T1000 (cell line): Measurements from ENCODE around the gene RAP2A.

ENCODE experiments used
- DNase-seq: peaks from one replicate; lab custom pipeline; 2025; ENCODE audit warnings: mixed read lengths; lab: John Stamatoyannopoulos, UW

The RAP2A gene

DNA sequence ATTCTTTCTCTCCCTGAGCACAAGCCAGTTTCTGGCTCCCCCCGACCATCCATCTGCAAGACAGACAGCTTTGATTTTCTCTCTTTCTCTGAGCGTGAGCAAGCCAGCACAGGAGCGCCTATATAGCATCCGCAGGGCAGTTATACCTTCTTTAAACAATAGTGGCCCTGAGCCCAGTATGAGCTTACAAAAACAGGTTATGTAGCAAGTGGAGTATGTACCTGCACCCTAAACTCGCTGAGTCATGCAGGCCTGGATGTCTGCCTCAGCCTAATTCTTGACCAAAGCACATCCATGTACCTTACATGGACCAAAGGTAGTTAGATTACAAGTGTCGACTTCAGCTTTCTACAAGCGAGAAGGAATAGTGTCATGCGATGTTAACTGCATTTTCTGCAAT, 61.7 kb downstream of the RAP2A start:
- no peak for DNase-seq

- DNase-seq: no peak
Observed at GRCh38 chr13:97496511-97496910, 62.5 kb downstream of the RAP2A start.

DNA sequence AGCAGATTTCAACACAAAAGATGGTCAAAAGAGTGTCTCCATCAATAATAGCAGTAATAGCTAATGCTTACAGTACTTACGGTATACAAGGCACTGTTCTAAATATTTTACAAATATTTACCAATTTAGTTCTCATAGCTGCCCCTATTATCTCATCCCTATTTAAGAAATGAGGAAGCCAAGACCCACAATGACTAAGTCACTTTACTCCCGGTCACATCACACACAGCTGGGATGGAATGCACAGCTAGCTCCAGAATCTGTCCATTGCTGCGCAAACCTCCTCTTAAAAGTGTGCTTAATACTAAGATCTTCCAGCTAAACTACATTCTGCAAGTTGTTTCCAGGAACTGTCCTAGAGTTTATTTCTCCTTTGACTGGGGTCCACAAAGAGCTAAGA, 63.4 kb downstream of the RAP2A start:
- DNase-seq: no peak

DNA sequence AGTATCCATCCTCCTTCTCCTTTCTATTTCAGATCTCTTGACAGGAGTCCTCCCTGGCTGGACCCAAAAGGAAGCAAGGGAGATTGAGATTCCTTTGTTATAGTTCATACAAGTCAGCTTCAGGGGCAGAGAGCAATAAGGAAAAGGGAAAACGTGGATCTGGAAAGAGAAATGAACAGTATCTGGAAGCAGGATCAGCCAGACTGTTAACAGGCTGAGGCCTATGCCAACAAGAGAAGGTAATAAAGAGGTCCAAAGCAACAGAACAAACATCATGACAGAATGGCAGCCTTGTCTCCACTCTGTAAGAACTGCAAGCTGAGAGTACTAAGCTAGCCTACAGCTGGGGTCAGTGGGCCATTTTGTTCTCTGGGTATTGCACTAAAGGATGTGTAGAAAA, 64.5 kb downstream of the RAP2A start:
- no peak for DNase-seq

DNA sequence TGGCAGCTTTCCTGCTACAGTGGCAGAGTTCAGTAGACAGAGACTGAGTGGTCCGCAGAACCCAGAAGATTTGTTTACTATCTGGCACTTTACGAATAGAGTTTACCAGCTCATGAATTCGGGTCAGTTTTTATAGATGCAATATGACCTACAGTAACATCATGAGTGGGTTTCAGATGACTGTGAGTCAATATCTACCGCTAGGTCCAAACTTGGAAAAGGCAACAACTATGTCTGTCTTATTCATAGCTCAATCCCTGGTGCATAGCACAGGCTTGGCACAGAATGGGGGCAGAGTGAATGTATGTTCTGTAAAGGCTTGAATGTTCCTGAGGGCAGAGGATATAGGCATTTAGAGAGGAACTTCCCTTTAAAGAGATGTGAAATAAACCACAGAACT, 65.2 kb downstream of the RAP2A start:
- DNase-seq: no peak

GRCh38 chr13:97502181-97502580, 68.2 kb downstream of the RAP2A start:
- DNase-seq: no peak

GRCh38 chr13:97502706-97503105, 68.7 kb downstream of the RAP2A start:
- DNase-seq: no peak

DNA sequence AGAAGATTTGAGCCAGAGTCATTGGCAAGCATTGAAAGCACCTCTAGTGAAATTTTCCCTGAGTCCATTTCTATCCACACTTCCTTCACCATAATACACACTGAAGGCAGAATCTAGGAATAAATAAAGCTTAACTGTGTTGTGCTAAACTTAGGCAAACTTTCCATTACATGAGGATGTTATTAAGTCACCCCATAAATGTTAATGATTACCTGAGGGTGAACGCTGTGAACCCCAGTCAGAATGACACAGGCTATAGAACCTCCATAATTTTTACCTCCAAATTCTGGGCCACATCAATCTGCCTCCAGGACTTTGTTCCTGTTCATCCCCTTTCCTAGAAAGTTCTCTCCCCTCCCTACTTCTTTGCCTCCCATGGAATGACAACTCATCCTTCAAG, 71.0 kb downstream of the RAP2A start:
- no peak for DNase-seq

- DNase-seq: no peak
Observed at GRCh38 chr13:97506511-97506910, 72.5 kb downstream of the RAP2A start.

- DNase-seq: no peak
Observed at GRCh38 chr13:97512732-97513131, 78.8 kb downstream of the RAP2A start.

GRCh38 chr13:97515643-97516042, 81.7 kb downstream of the RAP2A start:
- DNase-seq: no peak

- DNase-seq: no peak
Observed at GRCh38 chr13:97517967-97518366, 84.0 kb downstream of the RAP2A start.
